ENCODE results near the gene HEPACAM2.

DNA sequence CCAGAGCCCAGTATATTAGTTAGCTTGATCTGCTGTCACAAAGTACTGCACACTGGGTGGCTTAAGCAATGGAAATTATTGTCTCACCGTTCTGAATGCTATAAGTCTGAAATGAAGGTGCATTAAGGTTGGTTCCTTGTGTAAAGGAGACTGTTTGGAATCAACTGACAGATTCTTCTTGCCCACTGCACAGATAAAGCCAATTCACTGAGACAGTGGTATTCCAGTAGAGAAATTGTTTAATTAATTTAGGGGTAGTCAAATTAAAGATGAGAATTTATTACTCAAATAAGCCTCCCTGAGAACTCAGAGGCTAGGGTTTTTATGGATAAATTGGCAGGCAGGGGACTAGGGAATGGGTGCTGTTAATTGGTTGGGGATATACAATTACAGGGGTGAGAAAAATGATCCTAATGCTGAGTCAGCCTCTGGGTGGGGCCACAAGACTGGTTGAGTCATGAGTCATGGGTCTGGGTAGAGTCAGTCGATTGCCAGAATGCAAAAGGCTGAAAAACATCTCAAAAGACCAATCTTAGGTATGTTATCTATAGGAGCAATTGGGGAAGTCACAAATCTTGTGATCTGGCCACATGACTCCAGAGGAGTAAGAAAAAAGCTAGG is 54.6 kb downstream of the HEPACAM2 start:
- TF ChIP-seq, protein P1, sequence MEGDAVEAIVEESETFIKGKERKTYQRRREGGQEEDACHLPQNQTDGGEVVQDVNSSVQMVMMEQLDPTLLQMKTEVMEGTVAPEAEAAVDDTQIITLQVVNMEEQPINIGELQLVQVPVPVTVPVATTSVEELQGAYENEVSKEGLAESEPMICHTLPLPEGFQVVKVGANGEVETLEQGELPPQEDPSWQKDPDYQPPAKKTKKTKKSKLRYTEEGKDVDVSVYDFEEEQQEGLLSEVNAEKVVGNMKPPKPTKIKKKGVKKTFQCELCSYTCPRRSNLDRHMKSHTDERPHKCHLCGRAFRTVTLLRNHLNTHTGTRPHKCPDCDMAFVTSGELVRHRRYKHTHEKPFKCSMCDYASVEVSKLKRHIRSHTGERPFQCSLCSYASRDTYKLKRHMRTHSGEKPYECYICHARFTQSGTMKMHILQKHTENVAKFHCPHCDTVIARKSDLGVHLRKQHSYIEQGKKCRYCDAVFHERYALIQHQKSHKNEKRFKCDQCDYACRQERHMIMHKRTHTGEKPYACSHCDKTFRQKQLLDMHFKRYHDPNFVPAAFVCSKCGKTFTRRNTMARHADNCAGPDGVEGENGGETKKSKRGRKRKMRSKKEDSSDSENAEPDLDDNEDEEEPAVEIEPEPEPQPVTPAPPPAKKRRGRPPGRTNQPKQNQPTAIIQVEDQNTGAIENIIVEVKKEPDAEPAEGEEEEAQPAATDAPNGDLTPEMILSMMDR (IDR thresholded peaks at IDR 0.05 in 4 of 5, conservative IDR thresholded peaks at IDR 0.05 in 1 of 5), result no peak
- TF ChIP-seq POLR2A (IDR thresholded peaks at IDR 0.05), result no peak

Measured in gastrocnemius medialis (tissue), 4 donors.